ENCODE data around the gene WDR64.
A peak's percentile ranks its signal among the peaks of the same experiment; 100 is the strongest.

WDR64 gene

DNA sequence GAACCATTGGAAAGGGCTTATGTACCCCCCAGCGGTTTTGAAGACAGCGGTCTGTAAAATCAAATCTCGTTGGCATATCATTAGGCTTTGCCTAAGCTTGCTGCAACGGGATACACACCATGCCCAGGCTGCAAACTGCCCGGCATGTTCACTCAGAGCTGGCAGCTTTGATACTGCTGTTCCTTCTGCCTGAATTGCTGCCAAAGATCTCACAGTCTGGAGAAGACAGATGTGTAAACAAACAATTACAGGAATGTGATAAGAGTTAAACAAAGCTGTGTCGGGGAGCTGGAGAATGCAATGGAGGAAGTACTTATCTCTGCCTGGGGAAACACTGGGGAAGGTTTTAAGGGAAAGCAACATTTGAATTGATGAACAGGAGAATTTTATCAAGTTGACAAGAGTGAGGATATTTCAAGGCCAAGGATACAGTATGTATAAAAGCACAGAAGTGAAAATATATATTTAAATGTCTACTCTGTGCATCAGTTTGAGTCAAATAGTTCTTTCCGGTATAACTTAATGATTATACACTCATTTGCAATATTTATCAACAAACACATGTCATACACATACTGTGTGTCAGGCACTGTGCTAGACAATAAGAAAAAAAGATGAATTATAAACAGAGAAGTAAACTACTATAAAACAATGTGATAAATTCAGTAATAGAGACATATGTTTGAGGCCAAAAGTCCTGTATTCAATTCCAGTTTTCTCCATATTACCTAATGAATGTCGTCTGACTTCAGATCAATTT, 41.8 kb upstream of the WDR64 start:
- H3K79me2 ChIP-seq (ENCODE audit: insufficient read depth, low read length): no peaks in the 10 kb centered on the region
- ATAC-seq (ENCODE audit: insufficient read depth, low read depth) (no peak), DNase-seq (no peak)
- H3K27ac ChIP-seq (ENCODE audit: low read length): no peak overlapping the region
- no peak overlapping the region for H3K4me3 ChIP-seq (ENCODE audit: low read depth in 1 of 2, low read length in 2 of 2)
- H3K4me1 ChIP-seq (ENCODE audit: insufficient read depth, low read length): no peaks in the 10 kb centered on the region
- no peaks in the 10 kb centered on the region for H3K27me3 ChIP-seq (ENCODE audit: insufficient read depth, low read length, poor library complexity)
- H3K9me3 ChIP-seq (ENCODE audit: insufficient read depth, low read length, severe bottlenecking): no peaks in the 10 kb centered on the region
- H3K4me2 ChIP-seq (ENCODE audit: insufficient read depth, low read length): no peak overlapping the region
- no peaks in the 10 kb centered on the region for H3K36me3 ChIP-seq (ENCODE audit: insufficient read depth, low read length)
- TF ChIP-seq EZH2 (IDR thresholded peaks at IDR 0.05; ENCODE audit: borderline replicate concordance, low read depth, low read length, severe bottlenecking): no peak
- TF ChIP-seq, protein P1, sequence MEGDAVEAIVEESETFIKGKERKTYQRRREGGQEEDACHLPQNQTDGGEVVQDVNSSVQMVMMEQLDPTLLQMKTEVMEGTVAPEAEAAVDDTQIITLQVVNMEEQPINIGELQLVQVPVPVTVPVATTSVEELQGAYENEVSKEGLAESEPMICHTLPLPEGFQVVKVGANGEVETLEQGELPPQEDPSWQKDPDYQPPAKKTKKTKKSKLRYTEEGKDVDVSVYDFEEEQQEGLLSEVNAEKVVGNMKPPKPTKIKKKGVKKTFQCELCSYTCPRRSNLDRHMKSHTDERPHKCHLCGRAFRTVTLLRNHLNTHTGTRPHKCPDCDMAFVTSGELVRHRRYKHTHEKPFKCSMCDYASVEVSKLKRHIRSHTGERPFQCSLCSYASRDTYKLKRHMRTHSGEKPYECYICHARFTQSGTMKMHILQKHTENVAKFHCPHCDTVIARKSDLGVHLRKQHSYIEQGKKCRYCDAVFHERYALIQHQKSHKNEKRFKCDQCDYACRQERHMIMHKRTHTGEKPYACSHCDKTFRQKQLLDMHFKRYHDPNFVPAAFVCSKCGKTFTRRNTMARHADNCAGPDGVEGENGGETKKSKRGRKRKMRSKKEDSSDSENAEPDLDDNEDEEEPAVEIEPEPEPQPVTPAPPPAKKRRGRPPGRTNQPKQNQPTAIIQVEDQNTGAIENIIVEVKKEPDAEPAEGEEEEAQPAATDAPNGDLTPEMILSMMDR (IDR thresholded peaks at IDR 0.05; ENCODE audit: borderline replicate concordance, extremely low read depth, low read length, poor library complexity, severe bottlenecking): no peak
- no peak overlapping the region for H3K9ac ChIP-seq (ENCODE audit: low read depth, low read length)
- no peaks in the 10 kb centered on the region for H4K20me1 ChIP-seq (ENCODE audit: insufficient read depth, low read length)
- no peak overlapping the region for H2AFZ ChIP-seq (ENCODE audit: low read depth, low read length)

DNA sequence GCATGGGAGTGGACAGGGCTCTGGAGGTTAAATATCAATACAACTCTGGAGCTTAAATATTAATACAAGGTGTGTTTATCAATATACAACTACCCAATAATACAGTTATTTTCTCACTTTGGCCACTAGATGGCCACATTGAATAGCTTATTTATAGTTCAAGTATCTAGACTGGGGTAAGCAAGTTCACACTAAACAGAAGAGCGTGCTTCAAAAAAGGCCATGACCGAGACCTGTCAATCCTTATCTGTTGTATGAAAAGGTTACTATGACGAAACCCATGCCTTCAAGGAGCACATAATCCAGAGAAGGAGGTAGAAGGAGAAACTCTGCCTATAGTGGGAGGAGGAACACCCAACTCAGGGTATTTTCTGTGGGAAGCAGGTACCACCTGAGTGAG, 41.0 kb upstream of the WDR64 start:
- Histone ChIP-seq H3K4me3 (ENCODE audit: low read depth in 1 of 2, low read length in 2 of 2) (no peak overlapping the region), H3K9me3 (ENCODE audit: insufficient read depth, low read length, severe bottlenecking) (no peaks in the 10 kb centered on the region), H3K9ac (ENCODE audit: low read depth, low read length) (no peak overlapping the region), H3K4me2 (ENCODE audit: insufficient read depth, low read length) (no peak overlapping the region), H4K20me1 (ENCODE audit: insufficient read depth, low read length) (no peaks in the 10 kb centered on the region), H3K27ac (ENCODE audit: low read length) (no peak overlapping the region), H3K27me3 (ENCODE audit: insufficient read depth, low read length, poor library complexity) (no peaks in the 10 kb centered on the region), H3K4me1 (ENCODE audit: insufficient read depth, low read length) (no peaks in the 10 kb centered on the region), H2AFZ (ENCODE audit: low read depth, low read length) (no peak overlapping the region), H3K79me2 (ENCODE audit: insufficient read depth, low read length) (no peaks in the 10 kb centered on the region), H3K36me3 (ENCODE audit: insufficient read depth, low read length) (no peaks in the 10 kb centered on the region)
- DNase-seq (no peak), ATAC-seq (ENCODE audit: insufficient read depth, low read depth) (peak; percentile 91)
- no peak for TF ChIP-seq EZH2 (IDR thresholded peaks at IDR 0.05; ENCODE audit: borderline replicate concordance, low read depth, low read length, severe bottlenecking)
- TF ChIP-seq, protein P1 (IDR thresholded peaks at IDR 0.05; ENCODE audit: borderline replicate concordance, extremely low read depth, low read length, poor library complexity, severe bottlenecking): peak; percentile 68

DNA sequence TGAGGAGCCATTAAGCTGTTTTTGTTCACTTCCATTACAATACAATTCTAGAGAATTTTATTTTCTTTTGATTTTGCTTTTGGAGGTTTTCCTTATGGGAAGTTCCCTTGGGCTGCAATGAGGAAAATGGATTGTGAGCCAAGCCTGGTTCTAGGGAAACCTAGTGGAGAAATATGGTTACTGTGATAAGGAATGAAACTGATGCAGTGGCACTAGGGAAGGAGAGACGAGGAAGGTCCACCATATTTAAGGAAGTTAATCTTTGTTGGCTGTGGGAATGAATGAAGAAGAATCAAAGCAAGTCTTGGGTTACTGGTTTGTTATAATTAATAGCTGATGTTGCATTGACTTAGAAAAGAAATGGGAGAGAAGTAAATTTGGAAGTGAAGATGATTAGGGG, 40.3 kb upstream of the WDR64 start:
- no peak overlapping the region for H3K4me2 ChIP-seq (ENCODE audit: insufficient read depth, low read length)
- no peak overlapping the region for H2AFZ ChIP-seq (ENCODE audit: low read depth, low read length)
- H3K4me1 ChIP-seq (ENCODE audit: insufficient read depth, low read length): no peaks in the 10 kb centered on the region
- no peaks in the 10 kb centered on the region for H3K27me3 ChIP-seq (ENCODE audit: insufficient read depth, low read length, poor library complexity)
- H3K9ac ChIP-seq (ENCODE audit: low read depth, low read length): no peak overlapping the region
- no peaks in the 10 kb centered on the region for H3K36me3 ChIP-seq (ENCODE audit: insufficient read depth, low read length)
- H4K20me1 ChIP-seq (ENCODE audit: insufficient read depth, low read length): no peaks in the 10 kb centered on the region
- no peak overlapping the region for H3K27ac ChIP-seq (ENCODE audit: low read length)
- H3K79me2 ChIP-seq (ENCODE audit: insufficient read depth, low read length): no peaks in the 10 kb centered on the region
- DNase-seq (no peak), ATAC-seq (ENCODE audit: insufficient read depth, low read depth) (no peak)
- no peaks in the 10 kb centered on the region for H3K9me3 ChIP-seq (ENCODE audit: insufficient read depth, low read length, severe bottlenecking)
- TF ChIP-seq, protein P1 (IDR thresholded peaks at IDR 0.05; ENCODE audit: borderline replicate concordance, extremely low read depth, low read length, poor library complexity, severe bottlenecking): no peak
- no peak for TF ChIP-seq EZH2 (IDR thresholded peaks at IDR 0.05; ENCODE audit: borderline replicate concordance, low read depth, low read length, severe bottlenecking)
- no peak overlapping the region for H3K4me3 ChIP-seq (ENCODE audit: low read depth in 1 of 2, low read length in 2 of 2)
